SK-MEL-5 (cell line): ENCODE measurements around the gene ZNF727. TPM values are rescaled to one million over a fixed set of nuclear protein-coding genes. Genes with fewer than 3 reads are reported as not detected.
"Not testable (repeated sequence)": the region's sequence is repeated elsewhere in the genome, so short reads cannot be mapped to it uniquely, and the experiment has no call there.

Source experiments
- DNase-seq: peaks from one replicate; pipeline ENCODE4 v3.0.0-alpha.2; 2016; ENCODE audit warnings: low read depth, low spot score
- in situ Hi-C: cut with HindIII; loops from 2 replicates; pipeline ENCODE4 v1.10.0; 2016; ENCODE audit warnings: low sequenced_read_pairs, high pct_unique_total_duplicates, low pct_unique_long_range_greater_than_20kb
- polyA plus RNA-seq, 2 experiments: library from polyadenylated mRNA; depleted of rRNA; stranded (reverse); fragments of >200 nt; gene quantifications; 2 replicates each; pipeline ENCODE4 v1.2.3, GENCODE V29; 2015
- total RNA-seq: library from RNA; depleted of rRNA; stranded (reverse); fragments of >200 nt; shearing (Covaris generic); gene quantifications from 2 replicates; pipeline ENCODE4 v1.2.3, GENCODE V29; 2014; rRNA removed

The ZNF727 gene
- total RNA-seq = not detected in 2 replicates
- polyA plus RNA-seq (2015; cell fraction: cytosol; rRNA removed) = not detected in 2 replicates
- not detected in 2 replicates for polyA plus RNA-seq (2015; cell fraction: nucleus; rRNA removed)

DNA sequence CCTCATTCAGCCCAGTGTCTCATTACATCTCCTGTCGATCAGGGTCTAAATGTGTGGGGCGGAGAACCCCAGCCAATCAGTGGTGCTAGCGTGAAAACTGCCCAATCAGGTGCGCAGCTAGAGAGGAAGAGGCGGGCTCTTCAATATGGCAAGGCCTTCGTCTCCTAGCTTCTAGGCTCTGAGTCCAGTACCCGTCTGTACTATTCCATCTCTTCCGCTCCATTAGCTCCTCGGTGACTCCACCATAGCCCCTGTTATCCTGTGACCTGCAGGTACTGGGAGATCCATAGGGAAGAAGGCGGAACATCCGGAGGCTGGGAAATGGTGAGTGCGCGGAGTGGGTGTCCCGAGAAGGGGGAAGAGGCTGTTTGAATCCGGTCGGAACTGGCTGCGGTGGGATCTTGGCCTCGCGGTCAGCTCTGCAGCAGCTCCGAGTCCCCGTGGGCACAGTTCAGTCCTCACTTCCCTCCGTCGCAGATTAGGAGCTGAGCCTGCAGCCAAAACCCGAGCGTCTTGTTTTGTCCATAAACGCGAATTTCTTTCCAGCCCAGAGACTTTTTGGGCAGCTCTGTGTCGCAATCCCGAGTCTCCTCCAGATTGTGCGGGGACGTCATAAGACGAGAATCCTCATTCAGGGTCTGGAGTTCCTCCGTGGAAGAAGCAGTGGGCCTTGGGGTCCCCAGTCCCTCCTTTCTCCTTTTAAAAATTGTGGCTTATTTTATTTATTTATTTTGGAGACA lies at the start of gene ZNF727:
Gene ZNF727 (plus strand): TSS at position 134 of the 740 bp plus-strand sequence. CDS start 188 bp downstream, at position 322.
- in situ Hi-C loops = no loop called here

DNA sequence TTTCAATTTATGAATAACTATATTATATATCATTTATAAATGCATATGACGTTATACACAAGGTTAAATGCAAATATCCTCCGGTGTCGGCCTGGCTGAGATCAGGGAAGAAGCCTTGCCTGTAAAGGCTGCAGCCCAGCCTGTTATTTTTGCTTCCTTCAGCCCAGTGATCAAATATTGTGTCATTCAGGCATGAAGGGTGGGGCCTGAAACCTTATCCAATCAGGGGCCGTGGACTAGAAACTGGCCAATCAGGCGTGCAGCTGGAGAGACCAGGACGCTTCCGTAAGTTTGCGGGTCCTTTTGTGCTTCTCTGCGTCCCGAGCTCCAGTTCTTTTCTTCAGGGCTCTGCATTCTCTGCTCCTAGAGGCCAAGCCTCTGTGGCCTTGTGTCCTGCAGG lies 46.7 kb upstream of the ZNF727 start, which contains the start of gene ZNF722:
Gene ZNF722 (plus strand): TSS at position 301 of the 400 bp plus-strand sequence. CDS start 113 bp downstream, outside the sequence.
- no peak for DNase-seq
- in situ Hi-C loops = no loop called here

More for the DNA sequence above, at the start of gene ZNF727:
- no peak for DNase-seq

DNA sequence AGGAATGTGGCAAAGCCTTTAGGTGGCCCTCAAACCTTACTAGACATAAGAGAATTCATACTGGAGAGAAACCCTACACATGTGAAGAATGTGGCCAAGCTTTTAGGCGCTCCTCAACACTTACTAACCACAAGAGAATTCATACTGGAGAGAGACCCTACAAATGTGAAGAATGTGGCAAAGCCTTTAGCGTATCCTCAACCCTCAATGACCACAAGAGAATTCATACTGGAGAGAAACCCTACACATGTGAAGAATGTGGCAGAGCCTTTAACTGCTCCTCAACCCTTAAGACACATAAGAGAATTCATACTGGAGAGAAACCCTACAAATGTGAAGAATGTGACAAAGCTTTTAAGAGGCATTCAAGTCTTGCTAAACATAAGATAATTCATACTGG lies 29.7 kb upstream of the ZNF727 start:
- in situ Hi-C loops, DNase-seq: not testable (repeated sequence)

DNA sequence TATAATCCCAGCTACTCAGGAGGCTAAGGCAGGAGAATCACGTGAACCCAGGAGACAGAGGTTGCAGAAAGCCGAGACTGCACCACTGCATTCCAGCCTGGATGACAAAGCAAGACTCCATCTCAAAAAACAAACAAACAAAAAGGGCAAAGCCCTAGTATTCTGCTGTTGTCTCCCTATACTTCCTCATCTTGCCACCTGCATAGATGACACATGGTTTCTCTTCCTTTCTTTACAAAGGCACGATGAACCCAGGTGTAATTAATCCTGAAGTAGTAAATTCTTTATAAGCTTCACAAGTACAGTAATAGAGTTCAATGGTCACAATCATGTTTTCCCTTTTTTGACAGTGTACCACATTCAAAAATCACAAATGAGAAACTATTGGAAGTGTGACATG lies 9.8 kb upstream of the ZNF727 start:
- no peak for DNase-seq
- in situ Hi-C loops = no loop called here

DNA sequence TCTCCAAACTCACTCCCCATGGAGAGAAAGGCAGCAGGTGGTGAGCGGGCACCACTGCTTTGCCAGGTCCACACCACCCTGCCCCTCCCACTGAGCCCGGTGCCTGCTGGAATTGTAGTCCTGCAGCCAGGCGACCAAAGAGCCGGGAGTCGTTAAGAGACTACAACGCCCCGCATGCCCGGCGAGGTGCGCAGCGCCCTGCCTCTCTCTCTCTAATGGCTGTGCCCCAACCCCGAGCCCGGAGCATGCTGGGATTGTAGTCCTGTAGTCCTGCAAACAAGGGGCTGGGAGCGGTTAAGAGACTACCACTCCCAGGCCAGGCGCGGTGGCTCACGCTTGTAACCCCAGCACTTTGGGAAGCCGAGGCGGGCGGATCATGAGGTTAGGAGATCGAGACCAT lies 8.1 kb upstream of the ZNF727 start:
- in situ Hi-C loops = no loop called here

DNA sequence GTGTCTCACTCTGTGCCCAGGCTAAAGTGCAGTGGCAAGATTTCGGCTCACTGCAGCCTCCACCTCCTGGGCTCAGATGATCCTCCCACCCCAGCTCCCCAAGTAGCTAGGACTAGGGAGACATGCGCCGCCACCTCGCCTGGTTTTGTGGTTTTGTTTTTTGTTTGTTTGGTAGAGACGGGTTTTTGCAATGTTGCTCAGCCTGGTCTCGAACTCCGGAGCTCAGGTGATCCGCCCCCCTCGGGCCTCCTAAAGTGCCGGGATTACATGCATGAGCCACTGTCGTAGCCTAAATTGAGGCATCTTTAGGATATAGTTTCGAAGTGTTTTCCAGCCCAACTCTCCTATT lies 781 bp downstream of the ZNF727 start:
- in situ Hi-C loops = no loop called here
- no peak for DNase-seq

More for the DNA sequence above, 8.1 kb upstream of the ZNF727 start:
- DNase-seq = no peak

DNA sequence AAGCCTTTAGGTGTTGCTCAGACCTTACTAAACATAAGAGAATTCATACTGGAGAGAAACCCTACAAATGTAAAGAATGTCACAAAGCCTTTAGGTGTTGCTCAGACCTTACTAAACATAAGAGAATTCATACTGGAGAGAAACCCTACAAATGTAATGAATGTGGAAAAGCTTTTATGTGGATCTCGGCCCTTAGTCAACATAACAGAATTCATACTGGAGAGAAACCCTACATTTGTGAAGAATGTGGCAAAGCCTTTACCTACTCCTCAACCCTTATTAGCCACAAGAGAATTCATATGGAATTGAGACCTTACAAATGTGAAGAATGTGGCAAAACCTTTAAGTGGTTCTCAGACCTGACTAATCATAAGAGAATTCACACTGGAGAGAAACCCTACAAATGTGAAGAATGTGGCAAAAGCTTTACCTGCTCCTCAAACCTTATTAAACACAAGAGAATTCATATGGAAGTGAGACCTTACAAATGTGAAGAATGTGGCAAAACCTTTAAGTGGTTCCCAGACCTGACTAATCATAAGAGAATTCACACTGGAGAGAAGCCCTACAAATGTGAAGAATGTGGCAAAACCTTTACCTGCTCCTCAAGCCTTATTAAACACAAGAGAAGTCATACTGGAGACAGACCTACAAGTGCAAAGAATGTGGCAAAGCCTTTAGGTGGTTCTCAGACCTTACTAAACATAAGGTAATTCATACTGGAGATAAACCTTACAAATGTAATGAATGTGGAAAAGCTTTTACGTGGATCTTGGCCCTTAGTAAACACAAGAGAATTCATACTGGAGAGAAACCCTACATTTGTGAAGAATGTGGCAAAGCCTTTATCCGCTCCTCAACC lies 32.8 kb downstream of the ZNF727 start:
- DNase-seq, in situ Hi-C loops: not testable (repeated sequence)

DNA sequence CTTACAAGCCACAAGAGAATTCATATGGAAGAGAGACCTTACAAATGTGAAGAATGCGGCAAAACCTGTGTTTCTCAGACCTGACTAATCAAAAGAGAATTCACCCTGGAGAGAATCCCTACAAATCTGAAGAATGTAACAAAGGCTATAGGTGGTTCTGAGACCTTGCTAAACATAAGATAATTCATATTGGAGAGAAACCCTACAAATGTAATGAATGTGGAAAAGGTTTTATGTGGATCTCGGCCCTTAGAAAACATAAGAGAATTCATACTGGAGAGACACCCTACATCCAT lies 33.4 kb downstream of the ZNF727 start:
- no peak for DNase-seq
- in situ Hi-C loops = no loop called here

DNA sequence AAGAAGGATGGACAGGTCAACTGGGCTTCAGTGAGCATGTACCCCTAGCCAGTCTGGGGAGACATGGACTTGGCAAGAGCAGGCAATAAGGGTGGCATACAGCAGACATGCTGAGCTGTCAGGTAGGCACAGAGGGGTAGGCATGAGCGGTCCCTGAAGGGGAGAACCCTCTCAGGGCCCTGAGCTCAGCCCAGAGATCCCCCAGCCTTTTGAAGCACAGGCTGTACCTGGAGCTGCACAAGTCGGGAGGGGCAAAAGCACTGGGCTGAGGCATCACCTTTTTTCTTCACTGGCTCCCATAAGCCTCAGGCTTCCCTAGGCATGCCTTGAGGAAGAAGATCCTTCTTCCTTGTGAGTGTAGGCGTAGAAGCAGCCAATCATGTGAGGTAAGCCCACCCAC lies 42.3 kb downstream of the ZNF727 start:
- in situ Hi-C loops = no loop called here
- no peak for DNase-seq

DNA sequence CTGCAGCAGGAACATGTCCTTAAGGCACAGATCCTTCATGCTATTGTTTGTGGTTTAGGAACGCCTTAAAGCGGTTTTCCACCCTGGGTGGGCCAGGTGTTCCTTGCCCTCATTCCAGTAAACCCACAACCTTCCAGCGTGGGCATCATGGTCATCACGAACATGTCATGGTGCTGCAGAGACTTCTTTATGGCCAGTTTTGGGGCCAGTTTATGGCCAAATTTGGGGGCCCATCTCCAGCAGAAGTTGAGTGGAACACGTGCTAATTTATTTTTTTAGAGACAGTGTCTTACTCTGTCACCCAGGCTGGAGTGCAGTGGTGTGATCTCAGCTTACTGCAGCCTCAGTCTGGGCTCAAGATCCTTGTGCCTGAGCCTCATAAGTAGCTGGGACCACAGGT lies 43.6 kb downstream of the ZNF727 start:
- DNase-seq, in situ Hi-C loops: not testable (repeated sequence)

Other genes starting within 250 kb of the ZNF727 start
- not detected in 2 replicates for gene ZNF722, start 46.6 kb upstream of the ZNF727 start, total RNA-seq
- not detected in 2 replicates for gene ZNF735, start 161.8 kb downstream of the ZNF727 start, total RNA-seq
- not detected in 2 replicates for gene ZNF679, start 183.0 kb downstream of the ZNF727 start, total RNA-seq